ENCODE measurements around the gene CXCR4. TPM values are rescaled to one million over a fixed set of nuclear protein-coding genes. Genes with fewer than 3 reads are reported as not detected.

The CXCR4 gene
- polyA plus RNA-seq, 1 of the 3 experiments (the other 2 are of a cell fraction): 0.48 TPM

DNA sequence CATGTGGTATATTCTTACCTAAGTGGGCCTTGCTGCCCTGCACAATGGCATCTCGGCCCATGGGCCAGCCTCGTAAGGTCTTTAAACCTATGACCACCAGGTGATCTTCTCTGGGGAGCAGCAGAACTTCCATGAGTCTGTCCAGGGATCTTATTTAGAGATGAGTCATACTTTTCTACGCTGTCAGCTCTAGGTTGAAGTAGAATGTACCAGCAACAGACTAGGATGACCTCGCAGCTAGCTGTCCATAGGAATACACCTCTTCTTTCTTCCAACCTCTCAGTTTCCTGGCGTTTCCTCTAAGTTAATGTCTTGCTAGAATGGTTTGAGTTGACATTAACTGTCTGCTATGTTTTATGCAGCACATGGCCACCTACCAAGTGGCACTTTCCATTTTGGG is 15.6 kb upstream of the CXCR4 start (continued):
- TF ChIP-seq, protein P1, sequence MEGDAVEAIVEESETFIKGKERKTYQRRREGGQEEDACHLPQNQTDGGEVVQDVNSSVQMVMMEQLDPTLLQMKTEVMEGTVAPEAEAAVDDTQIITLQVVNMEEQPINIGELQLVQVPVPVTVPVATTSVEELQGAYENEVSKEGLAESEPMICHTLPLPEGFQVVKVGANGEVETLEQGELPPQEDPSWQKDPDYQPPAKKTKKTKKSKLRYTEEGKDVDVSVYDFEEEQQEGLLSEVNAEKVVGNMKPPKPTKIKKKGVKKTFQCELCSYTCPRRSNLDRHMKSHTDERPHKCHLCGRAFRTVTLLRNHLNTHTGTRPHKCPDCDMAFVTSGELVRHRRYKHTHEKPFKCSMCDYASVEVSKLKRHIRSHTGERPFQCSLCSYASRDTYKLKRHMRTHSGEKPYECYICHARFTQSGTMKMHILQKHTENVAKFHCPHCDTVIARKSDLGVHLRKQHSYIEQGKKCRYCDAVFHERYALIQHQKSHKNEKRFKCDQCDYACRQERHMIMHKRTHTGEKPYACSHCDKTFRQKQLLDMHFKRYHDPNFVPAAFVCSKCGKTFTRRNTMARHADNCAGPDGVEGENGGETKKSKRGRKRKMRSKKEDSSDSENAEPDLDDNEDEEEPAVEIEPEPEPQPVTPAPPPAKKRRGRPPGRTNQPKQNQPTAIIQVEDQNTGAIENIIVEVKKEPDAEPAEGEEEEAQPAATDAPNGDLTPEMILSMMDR (IDR thresholded peaks at IDR 0.05): no peak
- no peak for TF ChIP-seq GATA2 (CRISPR knock-in tag; IDR thresholded peaks at IDR 0.05)
- TF ChIP-seq FOXJ3 (CRISPR knock-in tag; IDR thresholded peaks at IDR 0.05): no peak
- no peak for TF ChIP-seq POLR2AphosphoS5 (IDR thresholded peaks at IDR 0.05; ENCODE audit: low read depth, low read length)
- no peak for TF ChIP-seq RAD21 (IDR thresholded peaks at IDR 0.05; ENCODE audit: low read length)
- no peak for TF ChIP-seq EP300 (IDR thresholded peaks at IDR 0.05; ENCODE audit: borderline replicate concordance in 1 of 2, low read depth in 1 of 2, low read length in 1 of 2)
- no peak for TF ChIP-seq RCOR1 (IDR thresholded peaks at IDR 0.05; ENCODE audit: low read length)
- TF ChIP-seq NRF1 (IDR thresholded peaks at IDR 0.05; ENCODE audit: low read depth, low read length): no peak

DNA sequence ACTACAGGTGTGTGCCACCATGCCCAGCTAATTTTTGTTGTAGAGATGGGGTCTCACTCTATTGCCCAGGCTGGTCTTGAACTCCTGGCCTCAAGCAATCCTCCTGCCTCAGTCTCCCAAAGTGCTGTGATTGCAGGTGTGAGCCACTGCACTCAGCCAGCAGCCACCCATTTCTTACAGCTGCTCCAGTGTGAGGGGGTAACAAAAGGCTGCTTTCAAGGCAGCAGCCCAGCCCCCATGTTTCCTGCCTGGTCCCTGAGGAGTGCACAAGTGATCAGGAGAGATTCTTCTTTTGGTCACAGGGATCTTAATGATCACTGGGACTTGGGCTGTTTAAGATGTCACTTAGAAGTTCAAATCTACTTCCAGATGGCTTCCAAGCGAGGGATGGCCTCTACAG is 15.2 kb upstream of the CXCR4 start:
- WGBS (ENCODE audit: low lambda C conversion rate): 0% methylated on average over 1 of the region's 1 CpG
- H2AFZ ChIP-seq (ENCODE audit: low read depth): no peak overlapping the region
- CTCF ChIA-PET: no interaction called here
- no peaks in the 10 kb centered on the region for H4K20me1 ChIP-seq (ENCODE audit: insufficient read depth)
- H3K27ac ChIP-seq (ENCODE audit: low read depth in 2 of 2, low read length in 1 of 2): no peak overlapping the region
- H3K36me3 ChIP-seq (replicated peaks in 1 of 2; ENCODE audit: control insufficient read depth in 1 of 2, insufficient read depth in 2 of 2, low read length in 1 of 2): no peaks in the 10 kb centered on the region
- TF ChIP-seq, protein P2, sequence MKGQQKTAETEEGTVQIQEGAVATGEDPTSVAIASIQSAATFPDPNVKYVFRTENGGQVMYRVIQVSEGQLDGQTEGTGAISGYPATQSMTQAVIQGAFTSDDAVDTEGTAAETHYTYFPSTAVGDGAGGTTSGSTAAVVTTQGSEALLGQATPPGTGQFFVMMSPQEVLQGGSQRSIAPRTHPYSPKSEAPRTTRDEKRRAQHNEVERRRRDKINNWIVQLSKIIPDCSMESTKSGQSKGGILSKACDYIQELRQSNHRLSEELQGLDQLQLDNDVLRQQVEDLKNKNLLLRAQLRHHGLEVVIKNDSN (IDR thresholded peaks at IDR 0.05; ENCODE audit: borderline replicate concordance, low read depth): no peak
- no peak for TF ChIP-seq FOXJ3 (CRISPR knock-in tag; IDR thresholded peaks at IDR 0.05)
- no peaks in the 10 kb centered on the region for H3K79me2 ChIP-seq (ENCODE audit: insufficient read depth)
- no peaks in the 10 kb centered on the region for H3K9me3 ChIP-seq
- H3K27me3 ChIP-seq (ENCODE audit: insufficient read depth): no peaks in the 10 kb centered on the region
- no peak overlapping the region for H3K4me3 ChIP-seq (ENCODE audit: low read depth in 2 of 2, low read length in 1 of 2)
- no peak overlapping the region for H3K9ac ChIP-seq
- POLR2A ChIA-PET: no interaction called here
- no peaks in the 10 kb centered on the region; a peak in 1 of 4 replicates for H3K4me1 ChIP-seq (ENCODE audit: control insufficient read depth in 1 of 2, insufficient read depth in 2 of 2, low read depth in 1 of 2, low read length in 1 of 2)
- no peak overlapping the region for H3K4me2 ChIP-seq
- no peak for DNase-seq
- H3F3A ChIP-seq (replicated peaks; ENCODE audit: insufficient read depth): no peaks in the 10 kb centered on the region
- H3K9me2 ChIP-seq: no peaks in the 10 kb centered on the region

DNA sequence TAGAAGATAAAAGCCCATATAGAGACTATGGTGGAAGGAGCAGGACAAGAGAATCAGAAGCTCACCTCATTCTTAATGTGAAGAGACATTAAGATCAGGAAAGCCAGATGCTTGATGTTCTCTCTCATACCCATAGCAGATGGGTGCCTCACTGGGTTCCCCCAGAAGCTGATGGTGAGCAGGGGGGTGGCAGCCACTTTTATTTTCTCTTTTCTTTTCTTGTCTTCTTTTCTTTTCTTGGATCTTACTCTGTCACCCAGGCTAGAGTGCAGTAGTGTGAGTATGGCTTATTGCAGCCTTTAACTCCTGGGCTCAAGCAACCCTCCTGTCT is 14.8 kb upstream of the CXCR4 start:
- H3K4me1 ChIP-seq (ENCODE audit: control insufficient read depth in 1 of 2, insufficient read depth in 2 of 2, low read depth in 1 of 2, low read length in 1 of 2): no peaks in the 10 kb centered on the region; a peak in 1 of 4 replicates
- H3K27ac ChIP-seq (ENCODE audit: low read depth in 2 of 2, low read length in 1 of 2): no peak overlapping the region
- H4K20me1 ChIP-seq (ENCODE audit: insufficient read depth): no peaks in the 10 kb centered on the region
- H3K4me3 ChIP-seq (ENCODE audit: low read depth in 2 of 2, low read length in 1 of 2): no peak overlapping the region
- no peaks in the 10 kb centered on the region for H3K36me3 ChIP-seq (replicated peaks in 1 of 2; ENCODE audit: control insufficient read depth in 1 of 2, insufficient read depth in 2 of 2, low read length in 1 of 2)
- H3K9me3 ChIP-seq: no peaks in the 10 kb centered on the region
- H2AFZ ChIP-seq (ENCODE audit: low read depth): no peak overlapping the region
- no peaks in the 10 kb centered on the region for H3K27me3 ChIP-seq (ENCODE audit: insufficient read depth)
- POLR2A ChIA-PET: no interaction called here
- H3K4me2 ChIP-seq: no peak overlapping the region
- no peaks in the 10 kb centered on the region for H3K79me2 ChIP-seq (ENCODE audit: insufficient read depth)
- no peak for TF ChIP-seq YY1 (IDR thresholded peaks at IDR 0.05; ENCODE audit: low read depth)
- TF ChIP-seq, protein P1 (IDR thresholded peaks at IDR 0.05): no peak
- no peak for TF ChIP-seq TAF1 (IDR thresholded peaks at IDR 0.05; ENCODE audit: borderline replicate concordance, low read depth, low read length)
- no peak for TF ChIP-seq NFIC (IDR thresholded peaks at IDR 0.05; ENCODE audit: borderline replicate concordance)
- TF ChIP-seq GATA2 (CRISPR knock-in tag; IDR thresholded peaks at IDR 0.05): no peak
- no peak for TF ChIP-seq NRF1 (IDR thresholded peaks at IDR 0.05; ENCODE audit: low read depth, low read length)
- TF ChIP-seq, protein P3, sequence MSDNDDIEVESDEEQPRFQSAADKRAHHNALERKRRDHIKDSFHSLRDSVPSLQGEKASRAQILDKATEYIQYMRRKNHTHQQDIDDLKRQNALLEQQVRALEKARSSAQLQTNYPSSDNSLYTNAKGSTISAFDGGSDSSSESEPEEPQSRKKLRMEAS (IDR thresholded peaks at IDR 0.05; ENCODE audit: low read depth): no peak
- CTCF ChIA-PET: no interaction called here
- H3K9me2 ChIP-seq: no peaks in the 10 kb centered on the region
- DNase-seq: no peak
- H3K9ac ChIP-seq: no peak overlapping the region
- no peaks in the 10 kb centered on the region for H3F3A ChIP-seq (replicated peaks; ENCODE audit: insufficient read depth)

Data from SK-N-SH (cell line).